AG09309 (cell line): ENCODE measurements around the gene CDH13.

Experiments
- DNase-seq: peaks from one replicate; pipeline ENCODE4 v3.0.0-alpha.2; 2010; ENCODE audit warnings: low read depth
- H3K4me3 ChIP-seq: 2 replicates; pipeline ENCODE4 v1.5.1; 2011; ENCODE audit warnings: mild to moderate bottlenecking, low read depth, low read length, moderate library complexity; ENCODE audit not compliant: control insufficient read depth
- TF ChIP-seq, protein P1 (sequence below): IDR thresholded peaks from 2 replicates; pipeline ENCODE4 v1.5.1; 2011; ENCODE audit warnings: mild to moderate bottlenecking, low read depth, low read length, inconsistent platforms; ENCODE audit not compliant: insufficient read depth, control insufficient read depth; ENCODE audit errors: missing control alignments

CDH13 gene

DNA sequence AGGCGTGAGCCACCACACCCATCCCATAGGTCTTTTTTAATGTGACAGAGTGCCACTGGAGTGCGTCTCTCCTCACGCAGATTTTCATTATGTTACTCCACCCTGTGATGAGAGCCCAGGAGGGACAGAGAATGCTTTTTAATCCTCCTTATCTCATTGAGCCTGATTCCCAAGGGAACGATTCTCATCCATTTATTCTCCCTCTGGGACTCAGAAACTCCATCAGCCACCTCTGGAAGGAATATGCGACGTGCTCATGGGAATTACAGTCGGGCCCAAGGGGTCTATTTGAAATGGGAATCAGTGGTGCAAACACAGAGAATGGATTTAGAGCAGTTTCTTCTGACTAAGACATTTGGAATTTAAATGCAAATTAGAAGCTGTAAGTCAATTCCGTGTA lies 1025.1 kb downstream of the CDH13 start:
- TF ChIP-seq, protein P1, sequence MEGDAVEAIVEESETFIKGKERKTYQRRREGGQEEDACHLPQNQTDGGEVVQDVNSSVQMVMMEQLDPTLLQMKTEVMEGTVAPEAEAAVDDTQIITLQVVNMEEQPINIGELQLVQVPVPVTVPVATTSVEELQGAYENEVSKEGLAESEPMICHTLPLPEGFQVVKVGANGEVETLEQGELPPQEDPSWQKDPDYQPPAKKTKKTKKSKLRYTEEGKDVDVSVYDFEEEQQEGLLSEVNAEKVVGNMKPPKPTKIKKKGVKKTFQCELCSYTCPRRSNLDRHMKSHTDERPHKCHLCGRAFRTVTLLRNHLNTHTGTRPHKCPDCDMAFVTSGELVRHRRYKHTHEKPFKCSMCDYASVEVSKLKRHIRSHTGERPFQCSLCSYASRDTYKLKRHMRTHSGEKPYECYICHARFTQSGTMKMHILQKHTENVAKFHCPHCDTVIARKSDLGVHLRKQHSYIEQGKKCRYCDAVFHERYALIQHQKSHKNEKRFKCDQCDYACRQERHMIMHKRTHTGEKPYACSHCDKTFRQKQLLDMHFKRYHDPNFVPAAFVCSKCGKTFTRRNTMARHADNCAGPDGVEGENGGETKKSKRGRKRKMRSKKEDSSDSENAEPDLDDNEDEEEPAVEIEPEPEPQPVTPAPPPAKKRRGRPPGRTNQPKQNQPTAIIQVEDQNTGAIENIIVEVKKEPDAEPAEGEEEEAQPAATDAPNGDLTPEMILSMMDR, result no peak
- no peak for DNase-seq
- no peak overlapping the region for H3K4me3 ChIP-seq

GRCh38 chr16:83652943-83653342 lies 1026.2 kb downstream of the CDH13 start:
- no peak for DNase-seq
- H3K4me3 ChIP-seq, result no peak overlapping the region
- TF ChIP-seq, protein P1, result no peak

DNA sequence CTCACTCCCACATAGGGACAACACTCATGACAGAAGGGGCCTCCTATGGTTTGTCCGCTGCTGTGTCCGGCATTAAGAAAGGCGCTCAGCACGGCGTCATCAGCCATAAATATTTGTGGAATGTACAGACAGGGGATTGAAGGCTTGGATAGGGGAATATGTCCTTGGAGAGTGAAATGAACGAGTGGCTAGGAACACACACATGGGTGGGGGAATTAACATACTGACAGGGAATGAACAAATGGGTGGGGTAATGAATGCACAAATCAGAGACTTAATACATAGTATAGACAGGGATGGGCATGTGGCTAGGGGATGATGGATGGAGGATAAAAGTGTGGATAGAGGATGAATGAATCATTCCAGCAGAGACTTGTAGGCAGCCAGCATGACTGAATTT lies 1027.0 kb downstream of the CDH13 start:
- no peak for DNase-seq
- no peak overlapping the region for H3K4me3 ChIP-seq
- TF ChIP-seq, protein P1, result no peak

DNA sequence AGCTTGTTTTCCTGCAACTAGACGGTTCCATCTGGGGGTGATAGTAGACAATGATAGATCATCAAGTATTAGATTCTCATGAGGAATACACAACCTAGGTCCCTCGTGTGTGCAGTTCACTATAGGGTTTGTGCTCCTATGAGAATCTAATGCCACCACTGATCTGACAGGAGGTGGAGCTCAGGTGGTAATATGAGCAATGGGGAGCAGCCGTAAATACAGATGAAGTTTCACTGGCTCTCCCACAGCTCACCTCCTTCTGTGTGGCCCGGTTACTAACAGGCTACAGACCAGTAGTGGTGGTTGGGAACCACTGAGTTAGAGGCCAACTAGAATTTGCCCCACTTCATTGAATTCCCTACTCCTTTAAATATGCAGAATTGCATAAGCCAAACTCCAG lies 1033.5 kb downstream of the CDH13 start:
- TF ChIP-seq, protein P1, result no peak
- DNase-seq, result no peak
- no peak overlapping the region for H3K4me3 ChIP-seq

GRCh38 chr16:83661656-83662055 lies 1034.9 kb downstream of the CDH13 start:
- H3K4me3 ChIP-seq, result no peak overlapping the region
- DNase-seq, result no peak
- TF ChIP-seq, protein P1, result no peak

DNA sequence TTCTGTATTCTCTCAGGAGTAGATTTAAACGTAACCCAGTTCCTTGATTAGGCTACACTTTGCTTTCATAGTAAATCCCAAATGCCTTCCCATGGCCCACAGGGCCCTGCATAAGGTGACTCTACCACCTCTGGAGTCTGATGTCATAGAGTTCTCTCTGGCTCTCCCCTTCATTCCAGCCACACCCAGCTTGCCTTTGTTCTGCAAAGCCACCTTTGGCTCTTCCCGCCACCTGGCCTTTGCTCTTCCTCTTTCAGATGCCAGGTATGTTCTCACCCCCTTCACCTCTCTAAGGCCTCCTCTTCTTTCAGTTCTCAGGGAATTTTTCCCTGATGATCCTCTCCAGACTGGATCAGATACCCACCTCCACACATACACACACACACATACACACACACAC lies 1039.7 kb downstream of the CDH13 start:
- DNase-seq, result no peak
- no peak overlapping the region for H3K4me3 ChIP-seq
- TF ChIP-seq, protein P1, result no peak

DNA sequence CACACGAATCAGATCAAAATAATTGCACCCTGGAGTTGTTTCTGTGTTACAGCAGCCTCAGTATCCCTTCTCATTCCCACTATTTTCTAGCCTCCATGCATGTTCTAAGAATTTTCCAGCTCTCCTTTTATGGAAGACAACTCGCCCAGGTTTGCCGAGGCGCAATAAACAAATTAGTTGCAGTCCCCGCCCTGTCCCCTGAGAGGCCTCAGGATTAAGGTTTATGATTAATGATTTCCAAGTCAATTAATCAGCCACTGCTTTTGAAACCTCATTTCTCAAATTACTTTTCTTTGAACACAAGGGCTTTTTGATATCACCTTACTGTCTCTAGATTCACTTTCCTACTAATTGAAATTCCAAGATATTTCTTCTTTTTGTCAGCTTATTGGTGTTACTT lies 1042.7 kb downstream of the CDH13 start:
- no peak for DNase-seq
- H3K4me3 ChIP-seq, result no peak overlapping the region
- TF ChIP-seq, protein P1, result no peak
